Caco-2 (cell line): ENCODE measurements around the gene LEMD3. TPM values are rescaled to one million over a fixed set of nuclear protein-coding genes. Genes with fewer than 3 reads are reported as not detected.

ENCODE experiments used
- BruUV-seq: library from RNA; stranded (reverse); fragments of 400-500 nt; replicated peaks from 2 replicates; lab custom pipeline; 2021; lab: Mats Ljungman, UMichigan
- CTCF ChIA-PET: fragments of 300-600 bp; sonication (Branson Sonifier 250); formaldehyde crosslinking; loops from one replicate; lab custom pipeline; 2022; ENCODE audit warnings: antibody characterized with exemption; lab: Charles Lee
- POLR2A ChIA-PET: fragments of 300-600 bp; sonication (Branson Sonifier 250); formaldehyde crosslinking; loops from one replicate; lab custom pipeline; 2022; ENCODE audit warnings: antibody characterized with exemption; lab: Charles Lee
- DNase-seq, 2 experiments: peaks; one replicate each; pipeline versions ENCODE4 v3.0.0 to v3.0.0-alpha.2; 2020 to 2022
- H3K27me3 ChIP-seq: replicated peaks from 2 replicates; pipeline ENCODE4 v1.6.0; 2011; ENCODE audit warnings: low read length; ENCODE audit not compliant: control insufficient read depth, insufficient read depth
- H3K36me3 ChIP-seq: 2 replicates; pipeline ENCODE4 v1.5.1; 2011; ENCODE audit warnings: low read length; ENCODE audit not compliant: control insufficient read depth, insufficient read depth
- H3K4me1 ChIP-seq: fragments of 250-450 bp; sonication (Bioruptor Pico); 2 replicates; pipeline ENCODE4 v1.5.1; 2020; ENCODE audit warnings: mild to moderate bottlenecking
- H3K4me3 ChIP-seq: 2 replicates; pipeline ENCODE4 v1.5.1; 2011; ENCODE audit warnings: low read depth, mild to moderate bottlenecking, control low read depth, low read length
- H3K9me3 ChIP-seq: fragments of 250-450 bp; sonication (Bioruptor Pico); 2 replicates; pipeline ENCODE4 v1.5.1; 2020; ENCODE audit warnings: mild to moderate bottlenecking, moderate library complexity
- H3K27ac Mint-ChIP-seq: one replicate; pipeline ENCODE4 v1.8.0; 2022; ENCODE audit warnings: mixed read lengths; ENCODE audit not compliant: unreplicated experiment
- H3K27me3 Mint-ChIP-seq: one replicate; pipeline ENCODE4 v1.8.0; 2022; ENCODE audit warnings: mixed read lengths; ENCODE audit not compliant: insufficient read depth, unreplicated experiment
- H3K36me3 Mint-ChIP-seq: one replicate; pipeline ENCODE4 v1.8.0; 2022; ENCODE audit warnings: mild to moderate bottlenecking, mixed read lengths; ENCODE audit not compliant: insufficient read depth, unreplicated experiment
- H3K4me1 Mint-ChIP-seq: one replicate; pipeline ENCODE4 v1.8.0; 2022; ENCODE audit warnings: low read depth, mixed read lengths; ENCODE audit not compliant: unreplicated experiment
- H3K4me3 Mint-ChIP-seq: one replicate; pipeline ENCODE4 v1.8.0; 2022; ENCODE audit warnings: mild to moderate bottlenecking, moderate library complexity, mixed read lengths; ENCODE audit not compliant: unreplicated experiment
- H3K9me3 Mint-ChIP-seq: one replicate; pipeline ENCODE4 v1.8.0; 2022; ENCODE audit warnings: mixed read lengths; ENCODE audit not compliant: unreplicated experiment
- CTCF ChIP-seq, 2 experiments: fragments of 200-600 bp in 1 of 2; IDR thresholded peaks; 1 replicate in 1 of 2; 2 replicates in 1 of 2; pipeline versions ENCODE4 v1.5.1 to v1.8.0; 2011 to 2022; ENCODE audit warnings: antibody characterized with exemption in 1 of 2, control low read depth in 1 of 2, inconsistent platforms in 1 of 2, low read depth in 1 of 2, low read length in 1 of 2, mild to moderate bottlenecking in 1 of 2, moderate library complexity in 1 of 2; ENCODE audit not compliant: insufficient read depth in 1 of 2, severe bottlenecking in 1 of 2, unreplicated experiment in 1 of 2
- intact Hi-C: fragments of 100-400 bp; cut with micrococcal nuclease; formaldehyde crosslinking; loops from one replicate; pipeline ENCODE4 v1.10.0; 2022; ENCODE audit not compliant: unreplicated experiment
- total RNA-seq: library from RNA; stranded (reverse); gene quantifications from 2 replicates; pipeline ENCODE4 v1.2.3, GENCODE V29; 2022

Gene LEMD3
- total RNA-seq, 1 experiment from 2014 or later, result 35.8 TPM

- intact Hi-C loops, result loop anchor here (1.0 to 2.0 kb wide), 2 partner anchors 63 to 342 kb away; partner anchors contain the start of gene LEMD3
- Mint-ChIP-seq H3K27me3 (no peaks in the 10 kb centered on the region), H3K27ac (no peak overlapping the region), H3K4me1 (no peaks in the 10 kb centered on the region), H3K36me3 (peaks cover 16% of the 10 kb centered on the region), H3K4me3 (no peak overlapping the region), H3K9me3 (no peaks in the 10 kb centered on the region)
- ChIA-PET POLR2A (interaction anchor here (1.0 kb wide), 1 partner anchor 63 kb away, joined by 8 read pairs; the partner anchor contains the start of gene LEMD3), CTCF (interaction anchor here (0.6 to 1.8 kb wide), 4 partner anchors 63 to 437 kb away, joined by 3 to 18 read pairs (median 6); partner anchors contain the start of gene LEMD3)
- no peak for DNase-seq
- Histone ChIP-seq H3K4me3 (no peak overlapping the region), H3K36me3 (no peaks in the 10 kb centered on the region), H3K4me1 (no peaks in the 10 kb centered on the region), H3K27me3 (no peaks in the 10 kb centered on the region), H3K9me3 (no peaks in the 10 kb centered on the region; the same call in 1 of the 2 replicates)
- TF ChIP-seq CTCF (IDR thresholded peaks at IDR 0.05; ENCODE audit: insufficient read depth in 1 of 2, low read depth in 1 of 2, low read length in 1 of 2, severe bottlenecking in 1 of 2, unreplicated experiment in 1 of 2), result peak; percentile 17 to 22
- no TSS peak for BruUV-seq
Measured at GRCh38 chr12:65232476-65233077, 63.2 kb downstream of the LEMD3 start.

- Mint-ChIP-seq H3K27me3 (no peaks in the 10 kb centered on the region), H3K4me1 (no peaks in the 10 kb centered on the region), H3K9me3 (no peaks in the 10 kb centered on the region), H3K36me3 (peaks cover 11% of the 10 kb centered on the region), H3K4me3 (no peak overlapping the region), H3K27ac (no peak overlapping the region)
- intact Hi-C loops, result no loop called here
- no peak overlapping the region for H3K4me3 ChIP-seq
- H3K36me3 ChIP-seq, result no peaks in the 10 kb centered on the region
- ChIA-PET CTCF (no interaction called here), POLR2A (no interaction called here)
- no peaks in the 10 kb centered on the region for H3K9me3 ChIP-seq
- no peaks in the 10 kb centered on the region for H3K27me3 ChIP-seq
- no peak for DNase-seq
- H3K4me1 ChIP-seq, result no peaks in the 10 kb centered on the region
- no peak for TF ChIP-seq CTCF (IDR thresholded peaks at IDR 0.05; ENCODE audit: insufficient read depth in 1 of 2, low read depth in 1 of 2, low read length in 1 of 2, severe bottlenecking in 1 of 2, unreplicated experiment in 1 of 2)
- BruUV-seq, result no TSS peak
Measured at GRCh38 chr12:65237153-65237552, 67.8 kb downstream of the LEMD3 start.

- Mint-ChIP-seq H3K4me1 (no peaks in the 10 kb centered on the region), H3K9me3 (no peaks in the 10 kb centered on the region), H3K27ac (no peak overlapping the region), H3K27me3 (no peaks in the 10 kb centered on the region), H3K4me3 (no peak overlapping the region), H3K36me3 (peaks cover 20% of the 10 kb centered on the region)
- Histone ChIP-seq H3K4me1 (no peaks in the 10 kb centered on the region), H3K9me3 (no peaks in the 10 kb centered on the region), H3K4me3 (no peak overlapping the region), H3K27me3 (no peaks in the 10 kb centered on the region), H3K36me3 (no peaks in the 10 kb centered on the region)
- TF ChIP-seq CTCF (IDR thresholded peaks at IDR 0.05; ENCODE audit: insufficient read depth in 1 of 2, low read depth in 1 of 2, low read length in 1 of 2, severe bottlenecking in 1 of 2, unreplicated experiment in 1 of 2), result no peak
- intact Hi-C loops, result no loop called here
- ChIA-PET CTCF (no interaction called here), POLR2A (no interaction called here)
- DNase-seq, result no peak
- BruUV-seq, result no TSS peak
Measured at GRCh38 chr12:65238609-65239008, 69.2 kb downstream of the LEMD3 start.
